GM23338 (cell line): ENCODE measurements around the gene ATP9A. TPM values are rescaled to one million over a fixed set of nuclear protein-coding genes. Genes with fewer than 3 reads are reported as not detected.

Experiments
- ATAC-seq: fragments of 200-7000 bp; cut with Tn5 transposase; 3 replicates; pipeline ENCODE4 v1.9.1; 2020
- DNase-seq: peaks from one replicate; pipeline ENCODE4 v3.0.0-alpha.2; 2015; ENCODE audit warnings: low spot score
- H2AFZ ChIP-seq: fragments of 200-600 bp; sonication (generic); 2 replicates; pipeline ENCODE4 v1.8.0; 2016; ENCODE audit warnings: antibody characterized with exemption, mild to moderate bottlenecking, moderate library complexity
- H3F3A ChIP-seq: fragments of 200-600 bp; sonication (generic); replicated peaks from 2 replicates; pipeline ENCODE4 v1.8.0; 2017; ENCODE audit warnings: antibody characterized with exemption, mixed run types, low read depth
- H3K27ac ChIP-seq: fragments of 200-600 bp; sonication (generic); 2 replicates; pipeline ENCODE4 v1.6.1; 2016; ENCODE audit warnings: low read depth
- H3K27me3 ChIP-seq: fragments of 200-600 bp; sonication (generic); 2 replicates; pipeline ENCODE4 v1.8.0; 2016; ENCODE audit warnings: mild to moderate bottlenecking, mixed run types, moderate library complexity; ENCODE audit not compliant: insufficient read depth
- H3K36me3 ChIP-seq: fragments of 200-600 bp; sonication (generic); 2 replicates; pipeline ENCODE4 v1.8.0; 2016; ENCODE audit warnings: mild to moderate bottlenecking; ENCODE audit not compliant: insufficient read depth
- H3K4me1 ChIP-seq: fragments of 200-600 bp; sonication (generic); 2 replicates; pipeline ENCODE4 v1.8.0; 2016; ENCODE audit warnings: mild to moderate bottlenecking, moderate library complexity; ENCODE audit not compliant: insufficient read depth
- H3K4me2 ChIP-seq: fragments of 200-600 bp; sonication (generic); 2 replicates; pipeline ENCODE4 v1.7.1; 2017; ENCODE audit warnings: mixed run types
- H3K4me3 ChIP-seq: fragments of 200-600 bp; sonication (generic); 2 replicates; pipeline ENCODE4 v1.6.1; 2016; ENCODE audit warnings: mixed run types
- H3K79me2 ChIP-seq: fragments of 200-600 bp; sonication (generic); replicated peaks from 2 replicates; pipeline ENCODE4 v1.8.0; 2017; ENCODE audit warnings: mild to moderate bottlenecking; ENCODE audit not compliant: insufficient read depth
- H3K9me2 ChIP-seq: fragments of 200-600 bp; sonication (generic); 2 replicates; pipeline ENCODE4 v1.8.0; 2017; ENCODE audit not compliant: insufficient read depth
- H4K20me1 ChIP-seq: fragments of 200-600 bp; sonication (generic); replicated peaks from 2 replicates; pipeline ENCODE4 v1.8.0; 2017; ENCODE audit warnings: mild to moderate bottlenecking; ENCODE audit not compliant: insufficient read depth
- H3K27ac Mint-ChIP-seq: 2 replicates; pipeline ENCODE4 v1.8.0; 2020; ENCODE audit warnings: inconsistent platforms, mild to moderate bottlenecking, moderate library complexity, mixed read lengths
- H3K27me3 Mint-ChIP-seq: 3 replicates; pipeline ENCODE4 v1.8.0; 2022; ENCODE audit warnings: low read depth, mild to moderate bottlenecking, moderate library complexity, mixed read lengths, inconsistent platforms; ENCODE audit not compliant: insufficient read depth, poor library complexity
- H3K36me3 Mint-ChIP-seq: 3 replicates; pipeline ENCODE4 v1.8.0; 2021; ENCODE audit warnings: low read depth, mild to moderate bottlenecking, inconsistent platforms, moderate library complexity, mixed read lengths
- H3K4me1 Mint-ChIP-seq: 3 replicates; pipeline ENCODE4 v1.8.0; 2020; ENCODE audit warnings: mild to moderate bottlenecking, inconsistent platforms, mixed read lengths
- H3K4me3 Mint-ChIP-seq: 3 replicates; pipeline ENCODE4 v1.8.0; 2021; ENCODE audit warnings: moderate library complexity, mild to moderate bottlenecking, inconsistent platforms, mixed read lengths
- H3K9me3 Mint-ChIP-seq: 3 replicates; pipeline ENCODE4 v1.8.0; 2020; ENCODE audit warnings: moderate library complexity, mild to moderate bottlenecking, inconsistent platforms, mixed read lengths
- CREB1 ChIP-seq: fragments of 250-450 bp; sonication (Bioruptor Pico); IDR thresholded peaks from 2 replicates; pipeline ENCODE4 v1.5.0; 2020; ENCODE audit warnings: low read depth, mild to moderate bottlenecking, moderate library complexity
- NANOG ChIP-seq: IDR thresholded peaks from 2 replicates; pipeline ENCODE4 v1.6.1; 2016; ENCODE audit warnings: antibody characterized with exemption, borderline replicate concordance
- POLR2AphosphoS5 ChIP-seq: IDR thresholded peaks from 2 replicates; pipeline ENCODE4 v1.6.1; 2016; ENCODE audit warnings: antibody characterized with exemption, low read depth
- STAT1 ChIP-seq: IDR thresholded peaks from one replicate; pipeline ENCODE4 v1.6.1; 2016; ENCODE audit warnings: antibody characterized with exemption; ENCODE audit not compliant: unreplicated experiment
- ZNF114 ChIP-seq: fragments of 250-450 bp; sonication (Bioruptor Pico); IDR thresholded peaks from 2 replicates; pipeline ENCODE4 v1.5.0; 2020; ENCODE audit warnings: mild to moderate bottlenecking, moderate library complexity
- polyA plus RNA-seq: library from polyadenylated mRNA; unstranded; fragments of >200 nt; fragmentation: Nextera tagmentation; extraction: Ambion mirVana; gene quantifications from 2 replicates; pipeline ENCODE4 v1.2.1, GENCODE V29; 2016
- total RNA-seq: library from RNA; depleted of rRNA; stranded (reverse); fragments of >200 nt; shearing (Covaris generic); gene quantifications from 2 replicates; pipeline ENCODE4 v1.2.3, GENCODE V29; 2014
- TF ChIP-seq, protein P1 (sequence below): IDR thresholded peaks from one replicate; pipeline ENCODE4 v1.6.1; 2018; ENCODE audit warnings: antibody characterized with exemption; ENCODE audit not compliant: unreplicated experiment
- TF ChIP-seq, protein P2 (sequence below): IDR thresholded peaks from 2 replicates; pipeline ENCODE4 v1.6.1; 2016; ENCODE audit warnings: antibody characterized with exemption

Gene ATP9A
- total and polyA plus RNA-seq, 2 experiments from 2014 or later: 0.94 to 5.9 TPM

DNA sequence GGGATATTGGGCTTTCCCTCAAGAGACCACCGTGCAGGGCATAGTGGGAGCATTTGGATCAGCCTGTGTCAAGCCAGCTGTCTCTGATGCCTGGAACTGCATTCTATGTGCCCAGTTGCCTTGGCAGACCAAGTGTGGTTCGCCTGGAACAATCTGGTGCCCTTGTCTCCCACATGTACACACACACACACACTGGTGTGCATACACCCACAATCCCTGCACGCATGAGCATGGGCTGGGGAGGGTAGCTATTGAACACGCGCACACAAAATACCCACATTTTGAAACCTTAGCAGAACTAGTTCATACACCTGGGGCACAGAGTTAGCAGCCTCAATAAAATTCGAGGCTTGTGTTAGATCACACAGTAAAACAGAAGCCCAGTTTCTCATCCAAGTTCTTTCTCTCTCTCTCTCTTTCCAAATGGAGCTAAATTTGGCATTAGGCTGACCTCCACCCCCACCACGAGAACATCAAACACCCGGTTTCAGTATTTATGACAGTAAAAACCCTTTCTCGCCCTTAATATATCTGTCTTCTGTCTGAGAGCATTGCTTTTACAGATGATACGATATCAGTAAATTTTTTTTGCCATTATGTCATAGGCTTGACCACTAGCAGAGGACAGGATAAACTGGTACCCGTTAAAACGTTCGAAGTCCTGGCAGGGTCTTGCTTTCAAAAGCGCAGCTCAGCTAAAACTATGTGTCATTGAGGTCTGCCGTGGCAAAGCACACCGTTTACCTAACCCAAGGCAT is 207.5 kb downstream of the ATP9A start (continued):
- TF ChIP-seq STAT1: no peak
- TF ChIP-seq, protein P1, sequence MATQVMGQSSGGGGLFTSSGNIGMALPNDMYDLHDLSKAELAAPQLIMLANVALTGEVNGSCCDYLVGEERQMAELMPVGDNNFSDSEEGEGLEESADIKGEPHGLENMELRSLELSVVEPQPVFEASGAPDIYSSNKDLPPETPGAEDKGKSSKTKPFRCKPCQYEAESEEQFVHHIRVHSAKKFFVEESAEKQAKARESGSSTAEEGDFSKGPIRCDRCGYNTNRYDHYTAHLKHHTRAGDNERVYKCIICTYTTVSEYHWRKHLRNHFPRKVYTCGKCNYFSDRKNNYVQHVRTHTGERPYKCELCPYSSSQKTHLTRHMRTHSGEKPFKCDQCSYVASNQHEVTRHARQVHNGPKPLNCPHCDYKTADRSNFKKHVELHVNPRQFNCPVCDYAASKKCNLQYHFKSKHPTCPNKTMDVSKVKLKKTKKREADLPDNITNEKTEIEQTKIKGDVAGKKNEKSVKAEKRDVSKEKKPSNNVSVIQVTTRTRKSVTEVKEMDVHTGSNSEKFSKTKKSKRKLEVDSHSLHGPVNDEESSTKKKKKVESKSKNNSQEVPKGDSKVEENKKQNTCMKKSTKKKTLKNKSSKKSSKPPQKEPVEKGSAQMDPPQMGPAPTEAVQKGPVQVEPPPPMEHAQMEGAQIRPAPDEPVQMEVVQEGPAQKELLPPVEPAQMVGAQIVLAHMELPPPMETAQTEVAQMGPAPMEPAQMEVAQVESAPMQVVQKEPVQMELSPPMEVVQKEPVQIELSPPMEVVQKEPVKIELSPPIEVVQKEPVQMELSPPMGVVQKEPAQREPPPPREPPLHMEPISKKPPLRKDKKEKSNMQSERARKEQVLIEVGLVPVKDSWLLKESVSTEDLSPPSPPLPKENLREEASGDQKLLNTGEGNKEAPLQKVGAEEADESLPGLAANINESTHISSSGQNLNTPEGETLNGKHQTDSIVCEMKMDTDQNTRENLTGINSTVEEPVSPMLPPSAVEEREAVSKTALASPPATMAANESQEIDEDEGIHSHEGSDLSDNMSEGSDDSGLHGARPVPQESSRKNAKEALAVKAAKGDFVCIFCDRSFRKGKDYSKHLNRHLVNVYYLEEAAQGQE: no peak
- no peak for TF ChIP-seq CREB1 (CRISPR knock-in tag)
- TF ChIP-seq, protein P2, sequence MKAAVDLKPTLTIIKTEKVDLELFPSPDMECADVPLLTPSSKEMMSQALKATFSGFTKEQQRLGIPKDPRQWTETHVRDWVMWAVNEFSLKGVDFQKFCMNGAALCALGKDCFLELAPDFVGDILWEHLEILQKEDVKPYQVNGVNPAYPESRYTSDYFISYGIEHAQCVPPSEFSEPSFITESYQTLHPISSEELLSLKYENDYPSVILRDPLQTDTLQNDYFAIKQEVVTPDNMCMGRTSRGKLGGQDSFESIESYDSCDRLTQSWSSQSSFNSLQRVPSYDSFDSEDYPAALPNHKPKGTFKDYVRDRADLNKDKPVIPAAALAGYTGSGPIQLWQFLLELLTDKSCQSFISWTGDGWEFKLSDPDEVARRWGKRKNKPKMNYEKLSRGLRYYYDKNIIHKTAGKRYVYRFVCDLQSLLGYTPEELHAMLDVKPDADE: no peak
- no peak for TF ChIP-seq ZNF114 (CRISPR knock-in tag)
- TF ChIP-seq POLR2AphosphoS5: no peak

DNA sequence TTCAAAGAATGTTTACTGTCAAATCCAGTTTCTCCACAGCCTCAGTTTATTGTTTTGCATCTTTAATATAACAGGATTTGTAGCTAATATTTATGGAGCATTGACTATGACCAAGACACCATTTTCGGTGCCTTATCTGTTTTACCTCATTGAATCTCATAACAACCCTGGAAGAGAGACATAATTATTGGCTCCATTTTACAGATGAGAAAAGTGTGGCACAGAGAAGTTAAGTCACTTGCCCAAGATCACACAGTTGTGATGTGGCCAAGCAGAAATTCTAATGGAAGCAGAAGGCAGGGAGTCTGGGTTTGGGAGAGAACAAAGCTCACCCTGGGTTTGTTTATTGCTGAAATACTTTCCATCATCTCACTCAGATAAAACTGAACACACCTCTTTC is 208.1 kb downstream of the ATP9A start:
- peak overlapping the region; percentile 28; the same call in 2 of the 3 replicates for H3K4me3 Mint-ChIP-seq
- peaks cover 14% of the 10 kb centered on the region for H3K4me1 ChIP-seq
- no peaks in the 10 kb centered on the region for H3K36me3 ChIP-seq
- peaks cover 67% of the 10 kb centered on the region for H3K27me3 ChIP-seq
- H3K4me2 ChIP-seq: no peak overlapping the region
- DNase-seq: no peak
- no peak overlapping the region for H3K27ac ChIP-seq
- TF ChIP-seq ZNF114 (CRISPR knock-in tag) (no peak), STAT1 (no peak), NANOG (no peak), POLR2AphosphoS5 (no peak), CREB1 (CRISPR knock-in tag) (no peak)
- TF ChIP-seq, protein P1: no peak
- TF ChIP-seq, protein P2: no peak
- H3K9me2 ChIP-seq: no peaks in the 10 kb centered on the region
- no peak overlapping the region for H2AFZ ChIP-seq
- H3K79me2 ChIP-seq: no peaks in the 10 kb centered on the region
- H3K36me3 Mint-ChIP-seq: no peaks in the 10 kb centered on the region
- H3K9me3 Mint-ChIP-seq: no peaks in the 10 kb centered on the region
- H3K4me1 Mint-ChIP-seq: peaks cover 29% of the 10 kb centered on the region
- H3F3A ChIP-seq: peaks cover 4% of the 10 kb centered on the region; the same call in 1 of the 2 replicates
- H3K27ac Mint-ChIP-seq: no peak overlapping the region
- ATAC-seq: no peak
- no peak overlapping the region for H3K4me3 ChIP-seq
- no peaks in the 10 kb centered on the region; the same call in 1 of the 2 replicates for H4K20me1 ChIP-seq
- peaks cover 39% of the 10 kb centered on the region for H3K27me3 Mint-ChIP-seq
